ENCODE data around the gene ESYT2.

ESYT2 gene

DNA sequence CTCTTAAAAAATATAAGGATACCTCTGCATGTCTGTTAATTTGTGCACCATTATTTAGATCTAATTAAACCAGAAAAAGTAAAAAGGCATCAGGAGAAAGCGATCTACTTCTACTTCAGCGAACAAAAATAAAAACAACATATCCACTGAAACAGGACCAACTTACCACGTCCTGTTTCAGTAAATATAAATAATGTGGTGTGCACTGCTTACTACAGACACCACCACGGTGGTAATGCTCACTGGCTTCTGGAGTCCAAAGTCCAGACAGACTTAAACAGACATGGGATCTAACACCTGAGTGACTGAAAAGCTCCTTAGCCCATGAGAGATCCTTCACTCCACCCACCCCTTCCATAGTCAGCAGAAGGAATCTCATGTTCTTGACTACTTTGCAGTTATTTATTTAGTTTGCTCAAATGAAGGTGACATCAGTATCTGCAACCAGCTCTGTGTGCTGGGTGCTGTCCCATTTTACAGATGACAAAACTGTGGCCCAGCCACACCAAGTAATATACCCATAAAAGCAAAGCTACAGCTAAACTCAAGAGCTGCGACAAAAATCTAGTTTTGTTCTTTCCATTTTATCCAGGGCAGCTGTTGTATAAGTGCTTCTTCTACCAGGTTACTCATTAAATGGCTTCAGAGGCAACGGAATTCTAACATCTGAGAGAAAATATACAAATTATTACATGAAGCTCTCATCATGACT is 62.6 kb downstream of the ESYT2 start:
- no peaks in the 10 kb centered on the region for H3F3A ChIP-seq (ENCODE audit: insufficient read depth, low read length)
- H3K9me2 ChIP-seq (replicated peaks; ENCODE audit: insufficient read depth, low read length), result no peaks in the 10 kb centered on the region
- H3K36me3 ChIP-seq (replicated peaks; ENCODE audit: insufficient read depth, low read length), result no peaks in the 10 kb centered on the region
- no peak overlapping the region for H3K9ac ChIP-seq (ENCODE audit: low read length)
- H4K20me1 ChIP-seq (ENCODE audit: insufficient read depth, low read length), result no peaks in the 10 kb centered on the region
- H2AFZ ChIP-seq (ENCODE audit: low read length), result no peak overlapping the region
- H3K4me1 ChIP-seq (ENCODE audit: low read length), result no peaks in the 10 kb centered on the region
- H3K27ac ChIP-seq (ENCODE audit: low read length), result no peak overlapping the region
- H3K9me3 ChIP-seq (replicated peaks; ENCODE audit: insufficient read depth, low read length), result no peaks in the 10 kb centered on the region
- TF ChIP-seq CTCF (IDR thresholded peaks at IDR 0.05; ENCODE audit: low read length), result no peak
- TF ChIP-seq EZH2phosphoT487 (IDR thresholded peaks at IDR 0.05; ENCODE audit: low read length), result no peak
- no peak for TF ChIP-seq EZH2 (optimal IDR thresholded peaks at IDR 0.05; ENCODE audit: low read depth, low read length)
- H3K79me2 ChIP-seq (ENCODE audit: low read length), result no peaks in the 10 kb centered on the region
- no peak for DNase-seq
- no peaks in the 10 kb centered on the region for H3K27me3 ChIP-seq (replicated peaks; ENCODE audit: insufficient read depth, low read length)
- no peak overlapping the region for H3K4me3 ChIP-seq (ENCODE audit: low read length)
- no peak overlapping the region for H3K4me2 ChIP-seq (ENCODE audit: low read depth, low read length)

GRCh38 chr7:158765020-158765419 is 64.3 kb downstream of the ESYT2 start:
- no peaks in the 10 kb centered on the region for H3K79me2 ChIP-seq (ENCODE audit: low read length)
- H4K20me1 ChIP-seq (ENCODE audit: insufficient read depth, low read length), result no peaks in the 10 kb centered on the region
- no peaks in the 10 kb centered on the region for H3K27me3 ChIP-seq (replicated peaks; ENCODE audit: insufficient read depth, low read length)
- no peaks in the 10 kb centered on the region for H3K36me3 ChIP-seq (replicated peaks; ENCODE audit: insufficient read depth, low read length)
- H3K4me1 ChIP-seq (ENCODE audit: low read length), result no peaks in the 10 kb centered on the region
- no peak for TF ChIP-seq EZH2 (optimal IDR thresholded peaks at IDR 0.05; ENCODE audit: low read depth, low read length)
- no peak for TF ChIP-seq CTCF (IDR thresholded peaks at IDR 0.05; ENCODE audit: low read length)
- no peak for TF ChIP-seq EZH2phosphoT487 (IDR thresholded peaks at IDR 0.05; ENCODE audit: low read length)
- no peak overlapping the region for H3K9ac ChIP-seq (ENCODE audit: low read length)
- H3K27ac ChIP-seq (ENCODE audit: low read length), result no peak overlapping the region
- DNase-seq, result no peak
- H3K9me3 ChIP-seq (replicated peaks; ENCODE audit: insufficient read depth, low read length), result no peaks in the 10 kb centered on the region
- no peaks in the 10 kb centered on the region for H3K9me2 ChIP-seq (replicated peaks; ENCODE audit: insufficient read depth, low read length)
- H3K4me3 ChIP-seq (ENCODE audit: low read length), result no peak overlapping the region
- no peak overlapping the region for H2AFZ ChIP-seq (ENCODE audit: low read length)
- H3K4me2 ChIP-seq (ENCODE audit: low read depth, low read length), result no peak overlapping the region
- no peaks in the 10 kb centered on the region for H3F3A ChIP-seq (ENCODE audit: insufficient read depth, low read length)

DNA sequence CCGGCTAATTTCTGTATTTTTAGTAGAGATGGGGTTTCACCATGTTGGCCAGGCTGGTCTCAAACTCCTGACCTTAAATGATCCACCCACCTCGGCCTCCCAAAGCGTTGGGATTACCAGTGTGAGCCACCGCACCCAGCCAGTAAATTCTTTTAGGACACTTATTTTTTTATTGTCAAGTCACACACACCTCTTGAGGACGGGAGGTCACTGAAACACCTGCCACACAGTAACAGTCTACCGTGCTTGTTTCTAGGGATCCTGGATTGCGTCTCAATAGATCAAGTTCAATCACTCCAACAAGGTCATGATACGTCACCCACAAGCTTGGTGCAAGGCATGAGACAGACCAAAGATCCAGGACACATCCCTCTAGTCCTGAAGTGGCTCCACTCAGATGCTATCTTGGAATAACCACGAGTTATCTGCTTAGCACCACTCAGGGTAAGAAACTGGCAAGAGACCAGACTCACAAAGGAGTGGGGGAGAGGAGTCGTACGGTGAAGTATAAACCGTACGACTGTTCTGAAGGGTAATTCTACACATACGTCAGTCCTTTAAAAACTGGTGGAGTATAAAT is 65.8 kb downstream of the ESYT2 start:
- no peaks in the 10 kb centered on the region for H3K36me3 ChIP-seq (replicated peaks; ENCODE audit: insufficient read depth, low read length)
- DNase-seq, result no peak
- TF ChIP-seq EZH2phosphoT487 (IDR thresholded peaks at IDR 0.05; ENCODE audit: low read length) (no peak), CTCF (IDR thresholded peaks at IDR 0.05; ENCODE audit: low read length) (no peak), EZH2 (optimal IDR thresholded peaks at IDR 0.05; ENCODE audit: low read depth, low read length) (no peak)

More for the DNA sequence above, 65.8 kb downstream of the ESYT2 start:
- no peak overlapping the region for H3K27ac ChIP-seq (ENCODE audit: low read length)
- H2AFZ ChIP-seq (ENCODE audit: low read length), result no peak overlapping the region
- H3K79me2 ChIP-seq (ENCODE audit: low read length), result no peaks in the 10 kb centered on the region
- H3K4me3 ChIP-seq (ENCODE audit: low read length), result no peak overlapping the region
- H3K9me2 ChIP-seq (replicated peaks; ENCODE audit: insufficient read depth, low read length), result no peaks in the 10 kb centered on the region
- no peak overlapping the region for H3K9ac ChIP-seq (ENCODE audit: low read length)
- H4K20me1 ChIP-seq (ENCODE audit: insufficient read depth, low read length), result no peaks in the 10 kb centered on the region
- no peaks in the 10 kb centered on the region for H3K4me1 ChIP-seq (ENCODE audit: low read length)
- H3F3A ChIP-seq (ENCODE audit: insufficient read depth, low read length), result no peaks in the 10 kb centered on the region
- H3K4me2 ChIP-seq (ENCODE audit: low read depth, low read length), result no peak overlapping the region
- no peaks in the 10 kb centered on the region for H3K9me3 ChIP-seq (replicated peaks; ENCODE audit: insufficient read depth, low read length)
- H3K27me3 ChIP-seq (replicated peaks; ENCODE audit: insufficient read depth, low read length), result no peaks in the 10 kb centered on the region
